SK-N-SH (cell line): ENCODE data around the gene NME9. TPM values are rescaled to one million over a fixed set of nuclear protein-coding genes. Genes with fewer than 3 reads are reported as not detected.

ENCODE experiments used
- CTCF ChIA-PET: fragments of 300-600, 350-600 bp; formaldehyde crosslinking; extraction: SDS; loops from one replicate; lab custom pipeline; 2021; lab: Yijun Ruan, JAX
- POLR2A ChIA-PET: fragments of 350-600 bp; sonication (Branson Sonifier 250); formaldehyde crosslinking; extraction: SDS; loops from one replicate; lab custom pipeline; 2020; ENCODE audit warnings: antibody characterized with exemption, inconsistent platforms; lab: Yijun Ruan, JAX
- DNase-seq: peaks from one replicate; pipeline ENCODE4 v3.0.0; 2012
- H2AFZ ChIP-seq: fragments of 200-600 bp; sonication (generic); 2 replicates; pipeline ENCODE4 v1.8.1; 2016; ENCODE audit warnings: antibody characterized with exemption, mild to moderate bottlenecking, low read depth
- H3F3A ChIP-seq: fragments of 200-600 bp; sonication (generic); replicated peaks from 2 replicates; pipeline ENCODE3; 2016; ENCODE audit warnings: antibody characterized with exemption, mild to moderate bottlenecking; ENCODE audit not compliant: insufficient read depth
- H3K27ac ChIP-seq, 2 experiments: fragments of 200-500 bp in 1 of 2; fragments of 200-600 bp in 1 of 2; sonication (Bioruptor generic) in 1 of 2; sonication (generic), shearing (Covaris generic) in 1 of 2; 2 replicates each; pipeline versions ENCODE4 v1.5.1 to v1.6.1; 2014 to 2016; ENCODE audit warnings: low read depth in 2 of 2, inconsistent platforms in 1 of 2, low read length in 1 of 2, mild to moderate bottlenecking in 1 of 2, mixed read lengths in 1 of 2
- H3K27me3 ChIP-seq: fragments of 200-600 bp; sonication (generic), shearing (Covaris generic); 2 replicates; pipeline ENCODE4 v1.6.1; 2016; ENCODE audit warnings: mixed run types; ENCODE audit not compliant: insufficient read depth
- H3K36me3 ChIP-seq, 2 experiments: fragments of 200-500 bp in 1 of 2; fragments of 200-600 bp in 1 of 2; sonication (Bioruptor generic) in 1 of 2; sonication (generic) in 1 of 2; replicated peaks in 1 of 2; 2 replicates each; pipeline versions ENCODE3 to v1.5.1; 2014 to 2016; ENCODE audit warnings: low read length in 1 of 2, mild to moderate bottlenecking in 1 of 2; ENCODE audit not compliant: insufficient read depth in 2 of 2, control insufficient read depth in 1 of 2
- H3K4me1 ChIP-seq, 2 experiments: fragments of 200-500 bp in 1 of 2; fragments of 200-600 bp in 1 of 2; sonication (Bioruptor generic) in 1 of 2; sonication (generic), shearing (Covaris generic) in 1 of 2; 2 replicates each; pipeline versions ENCODE4 v1.5.1 to v1.6.1; 2014 to 2016; ENCODE audit warnings: low read depth in 1 of 2, low read length in 1 of 2, mixed run types in 1 of 2; ENCODE audit not compliant: insufficient read depth in 2 of 2, control insufficient read depth in 1 of 2
- H3K4me2 ChIP-seq: fragments of 200-600 bp; sonication (generic), shearing (Covaris generic); 2 replicates; pipeline ENCODE4 v1.6.1; 2017; ENCODE audit warnings: mixed run types
- H3K4me3 ChIP-seq, 2 experiments: fragments of 200-500 bp in 1 of 2; fragments of 200-600 bp in 1 of 2; sonication (Bioruptor generic) in 1 of 2; sonication (generic), shearing (Covaris generic) in 1 of 2; 2 replicates each; pipeline versions ENCODE4 v1.5.1 to v1.8.1; 2014 to 2016; ENCODE audit warnings: low read depth in 2 of 2, inconsistent platforms in 1 of 2, low read length in 1 of 2, mild to moderate bottlenecking in 1 of 2, mixed read lengths in 1 of 2, moderate library complexity in 1 of 2
- H3K79me2 ChIP-seq: fragments of 200-600 bp; sonication (generic); 2 replicates; pipeline ENCODE4 v1.8.1; 2017; ENCODE audit warnings: mild to moderate bottlenecking; ENCODE audit not compliant: insufficient read depth
- H3K9ac ChIP-seq: fragments of 200-600 bp; sonication (generic); 2 replicates; pipeline ENCODE4 v1.6.1; 2017; ENCODE audit warnings: mixed run types
- H3K9me2 ChIP-seq: fragments of 200-600 bp; sonication (generic); 2 replicates; pipeline ENCODE4 v1.6.1; 2017; ENCODE audit warnings: mixed run types
- H3K9me3 ChIP-seq: fragments of 200-600 bp; sonication (generic); 2 replicates; pipeline ENCODE4 v1.6.1; 2017; ENCODE audit warnings: mixed run types, mild to moderate bottlenecking, moderate library complexity
- H4K20me1 ChIP-seq: fragments of 200-600 bp; sonication (generic); 2 replicates; pipeline ENCODE4 v1.6.1; 2017; ENCODE audit warnings: mild to moderate bottlenecking, mixed run types; ENCODE audit not compliant: insufficient read depth
- FOSL2 ChIP-seq: IDR thresholded peaks from 2 replicates; pipeline ENCODE4 v1.4.0; 2012; ENCODE audit warnings: low read depth, mild to moderate bottlenecking, moderate library complexity, borderline replicate concordance
- RCOR1 ChIP-seq: fragments of 150-350 bp; IDR thresholded peaks from 2 replicates; pipeline ENCODE4 v1.6.1; 2017; ENCODE audit warnings: antibody characterized with exemption, low read length
- TAF1 ChIP-seq: IDR thresholded peaks from 2 replicates; pipeline ENCODE4 v1.6.1; 2012; ENCODE audit warnings: low read depth, mild to moderate bottlenecking, low read length, moderate library complexity, borderline replicate concordance
- USF1 ChIP-seq: IDR thresholded peaks from 2 replicates; pipeline ENCODE4 v1.4.0; 2012; ENCODE audit warnings: low read depth, borderline replicate concordance
- WGBS: methylation state at CpG from one replicate; pipeline ENCODE4 v1.1.6; 2017; ENCODE audit warnings: low lambda C conversion rate; 5-methylcytosine and 5-hydroxymethylcytosine counted together
- polyA plus RNA-seq, 3 experiments: library from polyadenylated mRNA; depleted of rRNA; stranded (reverse); fragments of >200 nt; gene quantifications; 2 replicates each; pipeline ENCODE4 v1.2.3, GENCODE V29; 2012

Gene NME9
- polyA plus RNA-seq, 1 of the 3 experiments (the other 2 are of a cell fraction), result 0.43 TPM

GRCh38 chr3:138360869-138361525, 31.3 kb upstream of the NME9 start:
- Histone ChIP-seq H2AFZ (no peak overlapping the region), H3K4me1 (no peaks in the 10 kb centered on the region; a peak in 1 of 4 replicates), H3K27me3 (no peaks in the 10 kb centered on the region), H3F3A (no peaks in the 10 kb centered on the region), H3K9me2 (no peaks in the 10 kb centered on the region), H3K27ac (no peak overlapping the region), H3K4me2 (no peak overlapping the region), H3K36me3 (no peaks in the 10 kb centered on the region), H3K4me3 (no peak overlapping the region), H3K9ac (no peak overlapping the region), H3K9me3 (no peaks in the 10 kb centered on the region), H4K20me1 (no peaks in the 10 kb centered on the region), H3K79me2 (0 out of 2 replicates have a peak, but pooled peaks cover 3% of the 10 kb centered on the region)
- DNase-seq, result no peak
- ChIA-PET POLR2A (interaction anchor here (0.5 kb wide), 1 partner anchor 575 kb away, joined by 3 read pairs; no protein-coding TSS in a partner anchor), CTCF (interaction anchor here (1.4 to 1.9 kb wide), 3 partner anchors 10 to 22 kb away, joined by 4 to 7 read pairs (median 4); no protein-coding TSS in a partner anchor)
- no peak for TF ChIP-seq USF1
- no peak for TF ChIP-seq FOSL2
- no peak for TF ChIP-seq RCOR1
- WGBS, result 89% methylated on average over 9 of the region's 9 CpGs

GRCh38 chr3:138359919-138360868, 30.5 kb upstream of the NME9 start:
- H4K20me1 ChIP-seq, result no peaks in the 10 kb centered on the region
- H3K27ac ChIP-seq, result no peak overlapping the region
- no peaks in the 10 kb centered on the region for H3K36me3 ChIP-seq
- no peak for DNase-seq
- TF ChIP-seq TAF1, result no peak
- H3K9me2 ChIP-seq, result no peaks in the 10 kb centered on the region
- H3K79me2 ChIP-seq, result 0 out of 2 replicates have a peak, but pooled peaks cover 7% of the 10 kb centered on the region
- no peaks in the 10 kb centered on the region; a peak in 1 of 4 replicates for H3K4me1 ChIP-seq
- WGBS, result 95% methylated on average over 10 of the region's 15 CpGs
- no peak overlapping the region for H3K4me3 ChIP-seq
- H3K9me3 ChIP-seq, result no peaks in the 10 kb centered on the region
- no peak overlapping the region for H3K4me2 ChIP-seq
- POLR2A ChIA-PET, result interaction anchor here (0.5 kb wide), 1 partner anchor 576 kb away, joined by 3 read pairs; no protein-coding TSS in a partner anchor
- no peak overlapping the region for H3K9ac ChIP-seq
- no peak overlapping the region for H2AFZ ChIP-seq
- no peaks in the 10 kb centered on the region for H3K27me3 ChIP-seq
- CTCF ChIA-PET, result interaction anchor here (1.4 to 1.9 kb wide), 3 partner anchors 11 to 21 kb away, joined by 4 to 7 read pairs (median 4); no protein-coding TSS in a partner anchor
- no peaks in the 10 kb centered on the region for H3F3A ChIP-seq
